ENCODE results near the gene C8A. TPM values are rescaled to one million over a fixed set of nuclear protein-coding genes. Genes with fewer than 3 reads are reported as not detected.

C8A gene
- total and polyA plus RNA-seq, 10 of the 15 experiments (the other 5 are each of a cell fraction or from before 2014, with no cell fraction given), result not detected

DNA sequence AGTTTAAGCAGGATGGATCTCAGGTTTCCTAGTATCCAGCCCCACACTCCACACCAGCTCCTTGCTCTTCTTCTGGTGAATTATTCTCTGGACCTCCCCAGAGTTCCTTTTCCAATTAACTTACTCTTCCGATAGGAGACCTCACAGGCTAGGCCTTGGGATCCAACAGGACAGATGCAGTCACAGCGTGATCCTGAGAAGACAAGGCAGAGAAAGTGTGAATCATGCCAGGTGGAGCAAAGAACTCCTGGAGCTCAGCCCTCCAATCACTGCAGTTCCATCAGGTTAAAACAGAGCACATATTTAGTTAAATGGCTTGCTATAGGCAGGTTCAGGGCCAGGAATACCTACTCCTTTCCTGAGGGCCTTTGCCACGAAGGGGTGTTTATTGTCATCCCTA lies 77.1 kb downstream of the C8A start:
- Histone ChIP-seq H2AFZ (ENCODE audit: control insufficient read depth, low read depth, low read length) (no peak overlapping the region), H3K36me3 (ENCODE audit: control insufficient read depth in 2 of 2, insufficient read depth in 2 of 2, low read length in 1 of 2) (no peaks in the 10 kb centered on the region), H3K4me3 (no peak overlapping the region), H3K27me3 (replicated peaks in 1 of 2; ENCODE audit: control insufficient read depth in 2 of 2, insufficient read depth in 2 of 2, low read length in 1 of 2) (no peaks in the 10 kb centered on the region; a peak in 1 of 4 replicates), H4K20me1 (ENCODE audit: control insufficient read depth, insufficient read depth) (no peaks in the 10 kb centered on the region), H3K9me3 (replicated peaks; ENCODE audit: control insufficient read depth, insufficient read depth, low read length) (no peaks in the 10 kb centered on the region), H3K4me1 (ENCODE audit: control insufficient read depth, insufficient read depth, low read length) (no peaks in the 10 kb centered on the region), H3K27ac (ENCODE audit: control insufficient read depth, insufficient read depth) (no peak overlapping the region), H3K9ac (ENCODE audit: control insufficient read depth, insufficient read depth, low read length) (no peak overlapping the region), H3K79me2 (ENCODE audit: control insufficient read depth, insufficient read depth, low read length) (no peaks in the 10 kb centered on the region), H3K4me2 (ENCODE audit: control insufficient read depth, insufficient read depth) (no peak overlapping the region)
- FAIRE-seq (no peak), DNase-seq (ENCODE audit: low read depth, low spot score) (no peak), ATAC-seq (no peak)
- BruUV-seq (replicated peaks), result no TSS peak
- SMC1A ChIA-PET (ENCODE audit: uncharacterized antibody, unreplicated experiment), result interaction anchor here (1.1 kb wide), 1 partner anchor 14 kb away, joined by 3 read pairs; no protein-coding TSS in a partner anchor
- intact Hi-C loops (cut with micrococcal nuclease; ENCODE audit: unreplicated experiment), result no loop called here
- 16% methylated on average over 3 of the region's 3 CpGs for WGBS (ENCODE audit: insufficient coverage, insufficient replicate concordance, low lambda C conversion rate, missing lambda C conversion rate)
- RAD21 ChIA-PET (ENCODE audit: unreplicated experiment), result no interaction called here
- in situ Hi-C loops (cut with MboI), result no loop called here
- CTCF ChIA-PET, result no interaction called here
- POLR2A ChIA-PET, result no interaction called here
- TF ChIP-seq MTA3 (IDR thresholded peaks at IDR 0.05; ENCODE audit: borderline replicate concordance, low read length) (no peak), FOXK2 (IDR thresholded peaks at IDR 0.05) (no peak)

DNA sequence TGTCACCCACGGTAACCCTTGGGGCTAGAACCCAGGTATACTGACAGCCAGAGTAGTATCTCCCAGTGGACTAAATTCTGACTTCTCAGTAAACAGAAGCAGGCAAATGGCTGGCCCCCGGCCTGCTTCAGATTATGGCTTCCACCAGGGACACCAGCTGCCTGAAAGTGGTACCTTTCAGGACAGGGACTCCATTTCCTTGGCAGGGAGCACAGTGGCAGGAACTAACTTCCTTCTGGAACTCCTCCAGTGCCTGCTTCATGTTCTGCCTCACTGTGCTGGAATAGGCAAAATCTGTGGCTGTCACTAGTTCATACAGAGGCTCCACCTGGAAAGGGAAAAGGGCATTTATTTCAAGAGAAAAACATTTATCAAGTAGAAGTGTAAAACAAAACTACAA lies 78.6 kb downstream of the C8A start:
- ChIA-PET RAD21 (ENCODE audit: unreplicated experiment) (no interaction called here), POLR2A (no interaction called here), SMC1A (ENCODE audit: uncharacterized antibody, unreplicated experiment) (no interaction called here), CTCF (no interaction called here)
- Histone ChIP-seq H3K4me2 (ENCODE audit: control insufficient read depth, insufficient read depth) (no peak overlapping the region), H2AFZ (ENCODE audit: control insufficient read depth, low read depth, low read length) (no peak overlapping the region), H3K9me3 (replicated peaks; ENCODE audit: control insufficient read depth, insufficient read depth, low read length) (no peaks in the 10 kb centered on the region), H4K20me1 (ENCODE audit: control insufficient read depth, insufficient read depth) (no peaks in the 10 kb centered on the region), H3K4me1 (ENCODE audit: control insufficient read depth, insufficient read depth, low read length) (no peaks in the 10 kb centered on the region), H3K27me3 (replicated peaks in 1 of 2; ENCODE audit: control insufficient read depth in 2 of 2, insufficient read depth in 2 of 2, low read length in 1 of 2) (no peaks in the 10 kb centered on the region; a peak in 1 of 4 replicates), H3K4me3 (no peak overlapping the region), H3K79me2 (ENCODE audit: control insufficient read depth, insufficient read depth, low read length) (no peaks in the 10 kb centered on the region), H3K27ac (ENCODE audit: control insufficient read depth, insufficient read depth) (no peak overlapping the region), H3K36me3 (ENCODE audit: control insufficient read depth in 2 of 2, insufficient read depth in 2 of 2, low read length in 1 of 2) (no peaks in the 10 kb centered on the region), H3K9ac (ENCODE audit: control insufficient read depth, insufficient read depth, low read length) (no peak overlapping the region)
- DNase-seq (ENCODE audit: low read depth, low spot score) (no peak), FAIRE-seq (no peak), ATAC-seq (no peak)
- TF ChIP-seq MYC (IDR thresholded peaks at IDR 0.05; ENCODE audit: insufficient read depth, insufficient read length, insufficient replicate concordance, low read length, severe bottlenecking), result no peak
- TF ChIP-seq, protein P1, sequence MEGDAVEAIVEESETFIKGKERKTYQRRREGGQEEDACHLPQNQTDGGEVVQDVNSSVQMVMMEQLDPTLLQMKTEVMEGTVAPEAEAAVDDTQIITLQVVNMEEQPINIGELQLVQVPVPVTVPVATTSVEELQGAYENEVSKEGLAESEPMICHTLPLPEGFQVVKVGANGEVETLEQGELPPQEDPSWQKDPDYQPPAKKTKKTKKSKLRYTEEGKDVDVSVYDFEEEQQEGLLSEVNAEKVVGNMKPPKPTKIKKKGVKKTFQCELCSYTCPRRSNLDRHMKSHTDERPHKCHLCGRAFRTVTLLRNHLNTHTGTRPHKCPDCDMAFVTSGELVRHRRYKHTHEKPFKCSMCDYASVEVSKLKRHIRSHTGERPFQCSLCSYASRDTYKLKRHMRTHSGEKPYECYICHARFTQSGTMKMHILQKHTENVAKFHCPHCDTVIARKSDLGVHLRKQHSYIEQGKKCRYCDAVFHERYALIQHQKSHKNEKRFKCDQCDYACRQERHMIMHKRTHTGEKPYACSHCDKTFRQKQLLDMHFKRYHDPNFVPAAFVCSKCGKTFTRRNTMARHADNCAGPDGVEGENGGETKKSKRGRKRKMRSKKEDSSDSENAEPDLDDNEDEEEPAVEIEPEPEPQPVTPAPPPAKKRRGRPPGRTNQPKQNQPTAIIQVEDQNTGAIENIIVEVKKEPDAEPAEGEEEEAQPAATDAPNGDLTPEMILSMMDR (IDR thresholded peaks at IDR 0.05 in 2 of 3, conservative IDR thresholded peaks at IDR 0.05 in 1 of 3; ENCODE audit: control insufficient read depth in 2 of 3, extremely low read depth in 1 of 3, insufficient read depth in 1 of 3, low read depth in 3 of 3, low read length in 3 of 3), result no peak
- TF ChIP-seq, protein P2, sequence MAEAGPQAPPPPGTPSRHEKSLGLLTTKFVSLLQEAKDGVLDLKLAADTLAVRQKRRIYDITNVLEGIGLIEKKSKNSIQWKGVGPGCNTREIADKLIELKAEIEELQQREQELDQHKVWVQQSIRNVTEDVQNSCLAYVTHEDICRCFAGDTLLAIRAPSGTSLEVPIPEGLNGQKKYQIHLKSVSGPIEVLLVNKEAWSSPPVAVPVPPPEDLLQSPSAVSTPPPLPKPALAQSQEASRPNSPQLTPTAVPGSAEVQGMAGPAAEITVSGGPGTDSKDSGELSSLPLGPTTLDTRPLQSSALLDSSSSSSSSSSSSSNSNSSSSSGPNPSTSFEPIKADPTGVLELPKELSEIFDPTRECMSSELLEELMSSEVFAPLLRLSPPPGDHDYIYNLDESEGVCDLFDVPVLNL (IDR thresholded peaks at IDR 0.05; ENCODE audit: low read depth, low read length), result no peak
- BruUV-seq (replicated peaks), result no TSS peak
- in situ Hi-C loops (cut with MboI) (no loop called here), intact Hi-C loops (cut with micrococcal nuclease; ENCODE audit: unreplicated experiment) (no loop called here)
- 0% methylated on average over 2 of the region's 2 CpGs for WGBS (ENCODE audit: insufficient coverage, insufficient replicate concordance, low lambda C conversion rate, missing lambda C conversion rate)

Data from GM12878 (cell line).